IMR-90 (cell line): Measurements from ENCODE around the gene LSG1. TPM values are rescaled to one million over a fixed set of nuclear protein-coding genes. Genes with fewer than 3 reads are reported as not detected.

Experiments
- ATAC-seq: fragments of 200-7000 bp; cut with Tn5 transposase; 2 replicates; pipeline ENCODE4 v1.9.1; 2020; ENCODE audit warnings: low read depth, mild to moderate bottlenecking, moderate library complexity
- BruUV-seq: library from RNA; stranded (reverse); fragments of 400-500 nt; replicated peaks from 2 replicates; lab custom pipeline; 2021; lab: Mats Ljungman, UMichigan
- CTCF ChIA-PET: fragments of 300-600 bp; formaldehyde crosslinking; extraction: SDS; loops from one replicate; lab custom pipeline; 2021; ENCODE audit warnings: antibody characterized with exemption; lab: Yijun Ruan, JAX
- POLR2A ChIA-PET: fragments of 300-600 bp; sonication (Branson Sonifier 250); formaldehyde crosslinking; loops from one replicate; lab custom pipeline; 2022; ENCODE audit warnings: antibody characterized with exemption; ENCODE audit not compliant: unreplicated experiment; lab: Charles Lee
- DNase-seq: peaks from one replicate; pipeline ENCODE4 v3.0.0; 2013
- H2AFZ ChIP-seq: replicated peaks from 2 replicates; pipeline ENCODE3; 2013; ENCODE audit warnings: low read length, mild to moderate bottlenecking; ENCODE audit not compliant: poor library complexity
- H2AK5ac ChIP-seq: 2 replicates; pipeline ENCODE4 v1.6.1; 2013; ENCODE audit warnings: low read depth, low read length, inconsistent platforms
- H2AK9ac ChIP-seq: replicated peaks from 2 replicates; pipeline ENCODE3; 2013; ENCODE audit warnings: mild to moderate bottlenecking, low read depth, low read length, moderate library complexity; ENCODE audit not compliant: poor library complexity
- H2BK120ac ChIP-seq: 2 replicates; pipeline ENCODE4 v1.6.1; 2013; ENCODE audit warnings: low read depth, low read length, inconsistent platforms
- H2BK15ac ChIP-seq: 3 replicates; pipeline ENCODE4 v1.6.1; 2013; ENCODE audit warnings: low read depth, low read length, inconsistent platforms
- H2BK20ac ChIP-seq: 2 replicates; pipeline ENCODE4 v1.6.1; 2013; ENCODE audit warnings: low read depth, mild to moderate bottlenecking, inconsistent platforms, low read length, moderate library complexity
- H2BK5ac ChIP-seq: 2 replicates; pipeline ENCODE4 v1.6.1; 2013; ENCODE audit warnings: mild to moderate bottlenecking, low read depth, low read length, inconsistent platforms; ENCODE audit not compliant: poor library complexity, severe bottlenecking
- H3K14ac ChIP-seq: replicated peaks from 2 replicates; pipeline ENCODE4 v1.6.1; 2013; ENCODE audit warnings: low read depth, low read length, inconsistent platforms
- H3K18ac ChIP-seq: 2 replicates; pipeline ENCODE4 v1.6.1; 2013; ENCODE audit warnings: low read depth, low read length, control low read depth
- H3K23ac ChIP-seq: 2 replicates; pipeline ENCODE4 v1.6.1; 2013; ENCODE audit warnings: low read depth, low read length, inconsistent platforms
- H3K27ac ChIP-seq: 2 replicates; pipeline ENCODE4 v1.5.1; 2013; ENCODE audit warnings: mild to moderate bottlenecking, control low read depth, low read length; ENCODE audit not compliant: insufficient read depth
- H3K27me3 ChIP-seq: 2 replicates; pipeline ENCODE4 v1.6.1; 2013; ENCODE audit warnings: low read length; ENCODE audit not compliant: control insufficient read depth, insufficient read depth
- H3K36me3 ChIP-seq: 2 replicates; pipeline ENCODE4 v1.6.1; 2013; ENCODE audit warnings: low read length, mixed read lengths; ENCODE audit not compliant: control insufficient read depth, insufficient read depth
- H3K4ac ChIP-seq: 2 replicates; pipeline ENCODE4 v1.6.1; 2013; ENCODE audit warnings: low read depth, low read length, inconsistent platforms
- H3K4me1 ChIP-seq: 2 replicates; pipeline ENCODE4 v1.6.1; 2013; ENCODE audit warnings: low read length, mixed read lengths; ENCODE audit not compliant: control insufficient read depth, insufficient read depth
- H3K4me2 ChIP-seq: 2 replicates; pipeline ENCODE4 v1.6.1; 2013; ENCODE audit warnings: low read depth, mild to moderate bottlenecking, control low read depth, low read length, moderate library complexity
- H3K4me3 ChIP-seq: 2 replicates; pipeline ENCODE4 v1.5.1; 2013; ENCODE audit warnings: low read depth, mild to moderate bottlenecking, control low read depth, low read length, moderate library complexity; ENCODE audit not compliant: insufficient read depth
- H3K56ac ChIP-seq: 2 replicates; pipeline ENCODE4 v1.6.1; 2013; ENCODE audit warnings: low read length, inconsistent platforms; ENCODE audit not compliant: insufficient read depth; ENCODE audit errors: extremely low read depth
- H3K79me1 ChIP-seq, 2 experiments: 2 replicates each; pipeline ENCODE4 v1.6.1; 2013; ENCODE audit warnings: low read length in 2 of 2, inconsistent platforms in 1 of 2, low read depth in 1 of 2
- H3K9ac ChIP-seq: 2 replicates; pipeline ENCODE4 v1.6.1; 2013; ENCODE audit warnings: low read depth, low read length, control low read depth
- H3K9me1 ChIP-seq: 2 replicates; pipeline ENCODE4 v1.6.1; 2013; ENCODE audit warnings: low read length, inconsistent platforms; ENCODE audit not compliant: insufficient read depth
- H3K9me3 ChIP-seq: 2 replicates; pipeline ENCODE4 v1.6.1; 2013; ENCODE audit warnings: low read length; ENCODE audit not compliant: control insufficient read depth, insufficient read depth
- H4K20me1 ChIP-seq: 2 replicates; pipeline ENCODE4 v1.6.1; 2013; ENCODE audit warnings: low read length, inconsistent platforms; ENCODE audit not compliant: insufficient read depth
- H4K5ac ChIP-seq: 2 replicates; pipeline ENCODE4 v1.6.1; 2013; ENCODE audit warnings: mild to moderate bottlenecking, low read depth, low read length, control low read depth
- H4K8ac ChIP-seq, 2 experiments: 2 replicates each; pipeline ENCODE4 v1.6.1; 2013; ENCODE audit warnings: low read depth in 2 of 2, low read length in 2 of 2, control low read depth in 1 of 2, inconsistent platforms in 1 of 2
- H4K91ac ChIP-seq: 2 replicates; pipeline ENCODE4 v1.6.1; 2013; ENCODE audit warnings: low read depth, low read length, inconsistent platforms; ENCODE audit not compliant: insufficient read depth
- BHLHE40 ChIP-seq: fragments of 150-350 bp; IDR thresholded peaks from 2 replicates; pipeline ENCODE4 v1.6.1; 2016; ENCODE audit warnings: mild to moderate bottlenecking, low read depth, low read length
- CHD1 ChIP-seq: IDR thresholded peaks from 2 replicates; pipeline ENCODE4 v1.6.1; 2012; ENCODE audit warnings: low read depth, low read length, improper control_type of control experiment
- CTCF ChIP-seq: conservative IDR thresholded peaks from 2 replicates; pipeline ENCODE4 v1.5.1; 2012; ENCODE audit warnings: mild to moderate bottlenecking, low read depth, low read length, improper control_type of control experiment
- FOS ChIP-seq: fragments of 150-350 bp; IDR thresholded peaks from 2 replicates; pipeline ENCODE4 v1.6.1; 2016; ENCODE audit warnings: low read depth, low read length
- MAZ ChIP-seq: IDR thresholded peaks from 2 replicates; pipeline ENCODE4 v1.6.1; 2012; ENCODE audit warnings: low read depth, mild to moderate bottlenecking, low read length, improper control_type of control experiment, moderate library complexity, borderline replicate concordance
- POLR2A ChIP-seq: IDR thresholded peaks from 2 replicates; pipeline ENCODE4 v1.6.1; 2012; ENCODE audit warnings: mild to moderate bottlenecking, low read depth, low read length
- RFX5 ChIP-seq: IDR thresholded peaks from 2 replicates; pipeline ENCODE4 v1.8.0; 2012; ENCODE audit warnings: low read depth, mild to moderate bottlenecking, low read length, moderate library complexity
- SMC3 ChIP-seq: fragments of 150-350 bp; IDR thresholded peaks from 2 replicates; pipeline ENCODE4 v1.6.1; 2016; ENCODE audit warnings: low read depth, mild to moderate bottlenecking, antibody characterized with exemption, low read length, moderate library complexity
- WGBS, 2 experiments: methylation state at CpG; one replicate each; pipeline versions ENCODE4 v1.1.5 to v1.1.7; 2013; ENCODE audit warnings: missing lambda C conversion rate in 2 of 2; ENCODE audit not compliant: insufficient read length in 1 of 2; ENCODE audit errors: extremely low coverage in 2 of 2; 5-methylcytosine and 5-hydroxymethylcytosine counted together
- dilution Hi-C: fragments of 300-500 bp; cut with HindIII; formaldehyde crosslinking; loops from one replicate; pipeline ENCODE4 v1.14.3; 2018; ENCODE audit warnings: low sequenced_read_pairs; ENCODE audit not compliant: unreplicated experiment
- in situ Hi-C: fragments of 300-500 bp; cut with MboI; formaldehyde crosslinking; loops from 3 replicates; pipeline ENCODE4 v1.14.3; 2019; ENCODE audit warnings: low sequenced_read_pairs, inconsistent platforms, mixed read lengths
- intact Hi-C: fragments of 100-400 bp; cut with micrococcal nuclease; formaldehyde crosslinking; loops from 2 replicates; pipeline ENCODE4 v1.10.0; 2022
- polyA plus RNA-seq, 3 experiments: library from polyadenylated mRNA; depleted of rRNA; stranded (reverse); fragments of >200 nt; gene quantifications; 2 replicates each; pipeline ENCODE4 v1.2.3, GENCODE V29; 2012; ENCODE audit warnings: low replicate concordance in 1 of 3
- total RNA-seq: library from RNA; depleted of rRNA; stranded (reverse); fragments of >200 nt; gene quantifications from 2 replicates; pipeline ENCODE4 v1.2.3, GENCODE V29; 2012
- TF ChIP-seq, protein P1 (sequence below): fragments of 150-350 bp; IDR thresholded peaks from 2 replicates; pipeline ENCODE4 v1.6.1; 2017; ENCODE audit warnings: mild to moderate bottlenecking, antibody characterized with exemption, low read length, low read depth
- TF ChIP-seq, protein P2 (sequence below): fragments of 150-350 bp; IDR thresholded peaks from 2 replicates; pipeline ENCODE4 v1.6.1; 2016; ENCODE audit warnings: low read depth, mild to moderate bottlenecking, low read length, moderate library complexity, borderline replicate concordance

Gene LSG1
- total and polyA plus RNA-seq, 2 of the 4 experiments (the other 2 are of a cell fraction): 26.8 to 45.2 TPM

GRCh38 chr3:194676471-194676870 lies 4.5 kb upstream of the LSG1 start:
- Histone ChIP-seq H2AK5ac (no peak overlapping the region), H3K9me3 (no peaks in the 10 kb centered on the region), H2BK15ac (no peak overlapping the region), H4K5ac (no peak overlapping the region), H3K9me1 (no peaks in the 10 kb centered on the region; the same call in 1 of the 2 replicates), H3K14ac (no peak overlapping the region), H4K8ac (no peak overlapping the region), H3K18ac (no peak overlapping the region), H3K27me3 (peaks cover 2% of the 10 kb centered on the region; the same call in 1 of the 2 replicates), H3K36me3 (no peaks in the 10 kb centered on the region), H4K91ac (no peak overlapping the region), H3K23ac (no peak overlapping the region), H3K9ac (no peak overlapping the region), H2AK9ac (no peak overlapping the region), H3K56ac (no peak overlapping the region), H2AFZ (no peak overlapping the region), H3K4ac (no peak overlapping the region), H2BK120ac (no peak overlapping the region), H3K4me2 (no peak overlapping the region), H3K79me1 (peaks cover 3 to 9% of the 10 kb centered on the region in 2 experiments; a peak in 2 of 4 replicates), H2BK20ac (no peak overlapping the region), H3K4me1 (peaks cover 1% of the 10 kb centered on the region; the same call in 1 of the 2 replicates), H3K4me3 (no peak overlapping the region), H3K27ac (no peak overlapping the region), H4K20me1 (no peaks in the 10 kb centered on the region), H2BK5ac (no peak overlapping the region)
- ChIA-PET POLR2A (no interaction called here), CTCF (interaction anchor here (0.6 kb wide), 1 partner anchor 774 kb away, joined by 3 read pairs; no protein-coding TSS in a partner anchor)
- WGBS, 2 experiments: no CpG with 5 or more reads among the region's 1 CpG
- intact Hi-C loops: no loop called here
- ATAC-seq: no peak
- dilution Hi-C loops: no loop called here
- in situ Hi-C loops: loop anchor here (5.0 to 10.0 kb wide), 3 partner anchors 431 to 848 kb away; no protein-coding TSS in a partner anchor
- no TSS peak for BruUV-seq
- no peak for TF ChIP-seq SMC3
- no peak for TF ChIP-seq CHD1
- no peak for TF ChIP-seq FOS
- TF ChIP-seq BHLHE40: no peak
- TF ChIP-seq, protein P1, sequence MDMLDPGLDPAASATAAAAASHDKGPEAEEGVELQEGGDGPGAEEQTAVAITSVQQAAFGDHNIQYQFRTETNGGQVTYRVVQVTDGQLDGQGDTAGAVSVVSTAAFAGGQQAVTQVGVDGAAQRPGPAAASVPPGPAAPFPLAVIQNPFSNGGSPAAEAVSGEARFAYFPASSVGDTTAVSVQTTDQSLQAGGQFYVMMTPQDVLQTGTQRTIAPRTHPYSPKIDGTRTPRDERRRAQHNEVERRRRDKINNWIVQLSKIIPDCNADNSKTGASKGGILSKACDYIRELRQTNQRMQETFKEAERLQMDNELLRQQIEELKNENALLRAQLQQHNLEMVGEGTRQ: no peak
- TF ChIP-seq MAZ: no peak
- TF ChIP-seq, protein P2, sequence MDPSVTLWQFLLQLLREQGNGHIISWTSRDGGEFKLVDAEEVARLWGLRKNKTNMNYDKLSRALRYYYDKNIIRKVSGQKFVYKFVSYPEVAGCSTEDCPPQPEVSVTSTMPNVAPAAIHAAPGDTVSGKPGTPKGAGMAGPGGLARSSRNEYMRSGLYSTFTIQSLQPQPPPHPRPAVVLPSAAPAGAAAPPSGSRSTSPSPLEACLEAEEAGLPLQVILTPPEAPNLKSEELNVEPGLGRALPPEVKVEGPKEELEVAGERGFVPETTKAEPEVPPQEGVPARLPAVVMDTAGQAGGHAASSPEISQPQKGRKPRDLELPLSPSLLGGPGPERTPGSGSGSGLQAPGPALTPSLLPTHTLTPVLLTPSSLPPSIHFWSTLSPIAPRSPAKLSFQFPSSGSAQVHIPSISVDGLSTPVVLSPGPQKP: no peak
- no peak for TF ChIP-seq CTCF
- no peak for TF ChIP-seq RFX5
- no peak for TF ChIP-seq POLR2A
- DNase-seq: no peak
